HFF-Myc (cell line): ENCODE measurements around the gene MBNL2.
A peak's percentile ranks its signal among the peaks of the same experiment; 100 is the strongest.

Experiments used
- DNase-seq: peaks from one replicate; pipeline ENCODE4 v3.0.0-alpha.2; 2011; ENCODE audit warnings: low read depth; ENCODE audit errors: extremely low read depth
- H3K4me3 ChIP-seq: replicated peaks from 2 replicates; pipeline ENCODE4 v1.5.1; 2011; ENCODE audit warnings: low read depth, mild to moderate bottlenecking, control low read depth, low read length
- TF ChIP-seq, protein P1 (sequence below): IDR thresholded peaks from 2 replicates; pipeline ENCODE4 v1.5.1; 2012; ENCODE audit warnings: mild to moderate bottlenecking, low read depth, low read length, control low read depth; ENCODE audit errors: missing control alignments

The MBNL2 gene

DNA sequence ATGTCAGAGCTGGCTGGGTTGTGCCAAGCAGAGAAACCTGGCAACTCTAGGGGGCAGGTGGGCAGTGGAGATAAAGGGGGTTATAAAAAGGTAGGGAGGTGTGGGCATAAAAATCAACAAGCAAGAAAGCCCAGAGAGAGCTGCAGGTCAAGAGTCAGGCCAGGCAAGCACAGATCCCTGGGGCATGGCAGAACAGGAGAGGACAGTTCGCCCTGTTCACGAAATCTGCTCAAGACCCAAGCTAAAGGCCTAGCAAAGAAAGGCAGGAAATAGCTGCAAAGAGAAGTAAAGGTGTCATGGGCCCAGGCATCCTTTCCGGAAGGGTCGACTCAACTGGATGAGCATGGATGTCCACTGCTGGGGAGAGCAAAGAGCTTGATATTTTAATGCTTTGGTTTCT, 3.4 kb downstream of the MBNL2 start:
- TF ChIP-seq, protein P1, sequence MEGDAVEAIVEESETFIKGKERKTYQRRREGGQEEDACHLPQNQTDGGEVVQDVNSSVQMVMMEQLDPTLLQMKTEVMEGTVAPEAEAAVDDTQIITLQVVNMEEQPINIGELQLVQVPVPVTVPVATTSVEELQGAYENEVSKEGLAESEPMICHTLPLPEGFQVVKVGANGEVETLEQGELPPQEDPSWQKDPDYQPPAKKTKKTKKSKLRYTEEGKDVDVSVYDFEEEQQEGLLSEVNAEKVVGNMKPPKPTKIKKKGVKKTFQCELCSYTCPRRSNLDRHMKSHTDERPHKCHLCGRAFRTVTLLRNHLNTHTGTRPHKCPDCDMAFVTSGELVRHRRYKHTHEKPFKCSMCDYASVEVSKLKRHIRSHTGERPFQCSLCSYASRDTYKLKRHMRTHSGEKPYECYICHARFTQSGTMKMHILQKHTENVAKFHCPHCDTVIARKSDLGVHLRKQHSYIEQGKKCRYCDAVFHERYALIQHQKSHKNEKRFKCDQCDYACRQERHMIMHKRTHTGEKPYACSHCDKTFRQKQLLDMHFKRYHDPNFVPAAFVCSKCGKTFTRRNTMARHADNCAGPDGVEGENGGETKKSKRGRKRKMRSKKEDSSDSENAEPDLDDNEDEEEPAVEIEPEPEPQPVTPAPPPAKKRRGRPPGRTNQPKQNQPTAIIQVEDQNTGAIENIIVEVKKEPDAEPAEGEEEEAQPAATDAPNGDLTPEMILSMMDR = no peak
- H3K4me3 ChIP-seq = peak overlapping the region; percentile 65
- DNase-seq = no peak

DNA sequence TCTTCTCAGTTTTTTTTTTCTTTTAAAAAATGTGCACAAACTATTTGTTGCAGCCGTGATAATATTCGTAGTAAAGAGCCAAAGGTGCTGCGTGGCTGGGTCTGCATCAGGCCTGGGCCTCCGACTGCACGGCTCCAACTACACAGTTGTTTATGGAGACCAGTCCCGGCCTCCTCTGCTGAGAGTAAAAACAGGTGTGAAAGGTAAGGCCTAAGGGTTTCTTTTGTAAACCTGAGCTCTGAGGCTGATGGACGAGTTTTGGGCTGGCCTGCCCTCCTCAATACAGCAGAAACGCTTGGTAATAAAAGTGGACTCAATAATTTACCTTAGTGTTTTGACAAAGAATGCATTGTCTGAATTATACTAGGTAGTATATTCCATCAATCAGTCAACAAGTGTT, 3.9 kb downstream of the MBNL2 start:
- TF ChIP-seq, protein P1 = no peak
- DNase-seq = no peak
- H3K4me3 ChIP-seq = peak overlapping the region; percentile 65

DNA sequence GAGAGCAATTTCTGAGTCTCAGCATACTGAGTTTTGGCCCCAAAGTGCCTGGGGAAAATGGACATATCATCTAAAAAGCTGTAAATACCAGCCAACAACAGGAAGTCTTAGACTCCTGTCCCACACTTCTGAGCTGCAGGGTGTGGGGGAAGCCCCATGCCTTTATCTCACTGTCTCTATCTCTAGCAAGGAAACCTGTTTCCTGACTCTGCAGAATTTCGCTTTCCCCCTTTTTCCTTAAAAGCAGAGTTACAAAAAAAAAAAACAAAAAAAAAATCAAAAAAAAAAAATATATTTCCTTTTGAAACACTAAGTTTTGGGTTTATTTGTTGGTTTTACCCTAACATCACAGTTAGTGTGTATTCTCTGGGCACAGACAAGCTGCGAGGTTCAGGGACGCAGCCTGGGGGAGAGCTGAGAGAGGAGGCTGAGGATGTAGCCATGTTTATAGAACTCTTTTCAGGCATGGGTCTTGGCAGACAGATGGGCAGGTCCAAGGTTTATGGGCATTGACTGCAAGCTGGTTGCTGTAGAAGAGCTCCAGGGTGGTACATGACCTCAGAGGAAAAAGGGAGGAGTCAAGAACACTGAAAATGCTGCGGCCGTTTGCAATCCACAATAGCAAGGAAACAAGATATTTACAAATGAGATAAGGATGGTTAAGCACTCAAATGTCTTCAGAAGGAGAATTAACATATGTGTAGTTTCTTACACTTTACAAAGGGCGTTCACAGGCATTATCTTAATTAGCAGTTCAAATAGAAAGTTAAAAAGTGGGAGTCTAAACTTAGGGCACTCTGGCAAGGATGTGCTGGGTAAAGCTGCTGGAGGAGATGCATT, 4.9 kb downstream of the MBNL2 start:
- no peak for DNase-seq
- TF ChIP-seq, protein P1 = no peak
- H3K4me3 ChIP-seq = no peak overlapping the region

DNA sequence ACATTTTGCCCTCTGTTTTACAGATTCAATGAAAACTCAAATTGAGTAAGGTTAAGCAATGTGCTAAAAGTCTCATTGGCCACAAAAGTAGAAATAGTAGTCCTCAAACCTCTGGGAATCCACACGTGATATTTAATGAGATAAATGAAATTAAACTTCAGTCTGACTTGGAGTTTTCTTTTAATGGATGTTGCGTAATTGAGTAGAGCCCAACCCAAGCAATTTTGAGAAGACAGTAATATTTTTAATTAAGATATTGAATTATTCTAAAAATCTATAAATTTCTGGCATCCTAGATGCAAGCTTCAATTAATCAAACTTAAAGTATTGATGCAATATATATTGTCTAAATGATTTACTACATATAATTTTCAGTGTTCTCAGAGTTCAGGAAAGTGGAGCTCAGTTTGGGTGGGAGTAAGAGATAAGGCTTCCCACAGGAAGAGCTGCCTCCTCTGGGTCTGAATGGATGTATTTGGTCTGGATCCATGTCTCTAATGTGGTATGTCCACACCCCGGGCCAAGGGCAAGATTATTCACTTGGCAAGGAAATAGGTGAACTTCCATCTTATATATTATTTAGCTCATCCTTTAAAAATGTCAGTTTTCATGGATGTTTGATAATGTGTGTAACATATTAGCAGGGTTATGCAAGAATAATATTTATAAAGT, 6.9 kb downstream of the MBNL2 start:
- TF ChIP-seq, protein P1 = no peak
- no peak overlapping the region for H3K4me3 ChIP-seq
- DNase-seq = no peak

DNA sequence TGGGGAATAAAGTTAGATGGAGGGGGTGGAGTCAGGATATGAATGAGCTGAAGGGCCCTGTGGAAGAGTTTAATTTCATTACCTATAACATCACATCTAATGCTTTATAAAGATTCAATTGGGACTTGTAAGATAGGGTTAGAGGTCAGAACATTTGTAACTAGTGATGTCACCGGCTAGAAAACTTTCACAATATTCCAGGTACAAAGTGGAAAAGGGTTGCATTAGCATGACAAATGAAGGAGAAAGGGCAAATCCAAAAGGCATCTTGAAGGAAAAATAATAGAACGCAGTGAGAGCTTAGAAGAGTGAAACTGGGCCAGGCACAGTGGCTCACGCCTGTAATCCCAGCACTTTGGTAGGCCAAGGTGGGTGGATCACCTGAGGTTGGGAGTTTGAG, 7.6 kb downstream of the MBNL2 start:
- TF ChIP-seq, protein P1 = no peak
- H3K4me3 ChIP-seq = no peak overlapping the region
- DNase-seq = no peak

DNA sequence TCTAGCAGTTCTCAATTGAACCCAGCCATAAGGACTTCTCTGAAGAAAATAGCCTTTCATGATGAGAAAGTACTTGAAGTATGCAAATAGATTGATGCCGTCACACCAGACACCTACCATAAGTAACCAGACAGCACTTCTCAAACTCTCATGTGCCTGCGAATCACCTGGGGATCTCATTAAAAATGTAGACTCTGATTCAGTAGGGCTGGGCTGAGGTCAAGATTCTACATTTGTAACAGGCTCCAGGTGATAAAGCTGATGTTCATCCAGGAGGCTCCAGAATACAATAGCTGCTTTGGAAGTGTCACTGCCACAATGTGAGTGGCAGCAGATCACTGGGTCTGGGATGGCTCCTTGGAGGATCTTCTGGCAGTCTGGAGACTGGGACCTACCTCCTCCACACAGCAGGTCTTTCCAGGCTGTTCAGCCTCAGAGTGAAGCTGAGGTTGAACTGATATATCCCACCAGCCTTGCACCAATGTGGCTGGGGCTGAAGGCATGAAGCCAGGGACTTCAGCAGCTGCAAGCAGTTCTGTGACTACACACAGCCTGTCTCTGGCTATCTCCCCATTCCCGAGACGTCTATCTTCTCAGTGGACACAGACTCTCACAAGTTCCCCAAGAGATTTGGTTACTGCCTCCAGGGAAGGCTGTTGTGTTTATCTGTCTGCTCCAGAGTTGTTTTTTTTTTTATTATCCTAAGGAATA, 9.1 kb downstream of the MBNL2 start:
- TF ChIP-seq, protein P1 = no peak
- H3K4me3 ChIP-seq = no peak overlapping the region
- DNase-seq = no peak
